Esophagus squamous epithelium (tissue), 4 donors: ENCODE results near the gene RAB11FIP3.

ENCODE experiments used
- POLR2A ChIP-seq, 4 donors: fragments of 450-650 bp; IDR thresholded peaks; one replicate each; pipeline ENCODE4 v1.6.1; 2017; ENCODE audit warnings: antibody characterized with exemption in 4 of 4, mild to moderate bottlenecking in 4 of 4, moderate library complexity in 3 of 4
- TF ChIP-seq, protein P1 (sequence below), 6 experiments: fragments of 450-650 bp in 4 of 6; fragments of 200-600 bp in 2 of 6; sonication (generic) in 2 of 6; IDR thresholded peaks; one replicate each; pipeline ENCODE4 v1.5.1; 2016 to 2019; ENCODE audit warnings: antibody characterized with exemption in 6 of 6, mild to moderate bottlenecking in 4 of 6, moderate library complexity in 4 of 6

DNA sequence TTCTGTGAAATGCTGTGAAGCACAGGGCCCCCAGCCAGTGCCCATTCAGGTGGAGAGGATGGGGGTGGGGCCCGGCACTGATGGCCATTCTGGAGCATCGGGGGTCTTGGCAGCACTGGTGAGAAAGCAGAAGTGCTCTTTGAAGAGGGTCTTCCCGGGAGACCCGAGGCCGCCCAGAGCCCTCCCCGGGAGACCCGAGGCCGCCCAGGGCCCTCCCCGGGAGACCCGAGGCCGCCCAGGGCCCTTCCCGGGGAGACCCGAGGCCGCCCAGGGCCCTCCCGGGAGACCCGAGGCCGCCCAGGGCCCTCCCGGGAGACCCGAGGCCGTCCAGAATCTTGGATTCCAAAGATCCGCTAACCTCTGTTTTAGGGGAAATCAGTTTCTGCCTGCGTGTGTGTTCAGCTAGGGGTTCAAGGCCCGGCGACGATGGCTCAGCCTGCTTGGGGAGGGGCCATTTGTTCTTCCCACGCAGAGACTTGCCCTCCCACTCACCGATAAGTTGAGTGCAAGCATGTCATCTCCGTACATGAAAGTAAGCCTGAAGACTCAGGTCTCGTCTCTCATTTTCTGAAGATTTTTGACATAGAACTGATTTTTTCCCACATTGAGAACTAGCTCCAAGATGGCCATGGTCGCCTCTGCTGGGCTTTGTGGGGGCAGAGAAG lies 66.9 kb downstream of the RAB11FIP3 start:
- TF ChIP-seq, protein P1, sequence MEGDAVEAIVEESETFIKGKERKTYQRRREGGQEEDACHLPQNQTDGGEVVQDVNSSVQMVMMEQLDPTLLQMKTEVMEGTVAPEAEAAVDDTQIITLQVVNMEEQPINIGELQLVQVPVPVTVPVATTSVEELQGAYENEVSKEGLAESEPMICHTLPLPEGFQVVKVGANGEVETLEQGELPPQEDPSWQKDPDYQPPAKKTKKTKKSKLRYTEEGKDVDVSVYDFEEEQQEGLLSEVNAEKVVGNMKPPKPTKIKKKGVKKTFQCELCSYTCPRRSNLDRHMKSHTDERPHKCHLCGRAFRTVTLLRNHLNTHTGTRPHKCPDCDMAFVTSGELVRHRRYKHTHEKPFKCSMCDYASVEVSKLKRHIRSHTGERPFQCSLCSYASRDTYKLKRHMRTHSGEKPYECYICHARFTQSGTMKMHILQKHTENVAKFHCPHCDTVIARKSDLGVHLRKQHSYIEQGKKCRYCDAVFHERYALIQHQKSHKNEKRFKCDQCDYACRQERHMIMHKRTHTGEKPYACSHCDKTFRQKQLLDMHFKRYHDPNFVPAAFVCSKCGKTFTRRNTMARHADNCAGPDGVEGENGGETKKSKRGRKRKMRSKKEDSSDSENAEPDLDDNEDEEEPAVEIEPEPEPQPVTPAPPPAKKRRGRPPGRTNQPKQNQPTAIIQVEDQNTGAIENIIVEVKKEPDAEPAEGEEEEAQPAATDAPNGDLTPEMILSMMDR (IDR thresholded peaks at IDR 0.05): no peak
- no peak for TF ChIP-seq POLR2A (IDR thresholded peaks at IDR 0.05)
